Fibroblast of skin of back (primary cell): Measurements from ENCODE around the gene ADK.
"Not testable (repeated sequence)": the region's sequence is repeated elsewhere in the genome, so short reads cannot be mapped to it uniquely, and the experiment has no call there.

Experiments
- DNase-seq: peaks from one replicate; pipeline ENCODE4 v3.0.0-alpha.2; 2013

The ADK gene

DNA sequence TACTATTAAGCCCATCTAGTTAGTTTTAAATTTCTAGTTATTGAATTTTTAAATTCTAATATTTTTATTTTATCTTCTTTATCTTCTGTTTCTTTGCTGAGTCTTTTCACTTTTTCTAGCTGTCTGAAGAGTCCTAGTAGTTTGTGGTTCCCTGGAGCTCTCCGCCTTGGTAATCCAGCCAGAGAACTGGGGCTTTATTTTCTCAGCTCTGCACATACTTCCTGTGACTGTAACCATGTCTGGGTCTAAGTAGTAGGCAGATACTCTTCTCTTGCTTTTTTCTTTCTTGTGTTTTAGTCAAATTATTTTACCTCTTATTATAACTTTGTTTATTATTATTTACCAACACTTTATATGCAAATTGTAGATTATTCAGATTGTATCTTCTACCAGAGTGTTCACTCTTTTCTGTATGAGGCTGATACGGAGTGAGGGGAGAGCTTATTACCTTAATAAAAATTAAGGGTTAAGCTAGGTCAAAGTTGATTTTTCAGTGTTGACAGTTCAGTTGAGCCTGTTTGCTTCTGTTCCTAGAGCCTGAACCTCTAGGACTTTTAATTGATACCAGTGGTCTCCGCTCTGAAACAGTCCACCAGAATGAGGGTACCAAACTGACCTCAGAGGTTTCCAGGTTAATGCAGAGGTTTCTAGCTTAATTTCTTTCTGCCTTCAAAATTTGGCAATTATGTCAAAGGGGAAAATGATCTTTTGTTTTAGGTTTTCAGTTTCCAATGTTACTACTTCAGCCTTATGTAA, 155.4 kb downstream of the ADK start:
- DNase-seq: peak; percentile 42

DNA sequence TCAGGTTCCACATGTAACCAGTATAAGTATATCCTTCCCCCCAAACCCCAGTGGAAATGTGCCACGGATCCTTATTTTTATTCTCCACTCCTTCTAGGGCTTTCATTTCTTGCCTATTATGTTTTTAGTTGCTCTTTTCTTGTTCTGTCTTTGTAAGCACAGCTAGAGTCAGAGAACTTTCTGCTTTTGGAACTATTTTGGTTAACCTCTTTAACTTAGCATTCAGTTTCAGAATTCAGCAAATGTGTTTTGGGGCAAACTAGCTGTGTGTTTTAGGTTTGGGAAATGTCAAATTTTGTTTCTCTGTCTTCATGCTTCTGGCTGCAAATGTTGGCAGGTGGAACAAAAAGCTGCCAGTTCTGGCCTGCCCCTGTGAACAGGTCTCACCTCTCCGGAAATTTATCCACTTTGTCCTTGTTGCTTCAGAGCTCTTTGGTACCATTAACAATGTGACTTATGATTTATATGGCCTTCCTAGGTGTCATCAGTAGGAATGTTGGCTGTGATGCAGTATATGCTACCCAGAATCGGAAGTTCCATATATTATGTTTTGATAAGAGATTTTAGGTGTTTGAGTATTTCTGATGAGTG, 156.1 kb downstream of the ADK start:
- DNase-seq: no peak

DNA sequence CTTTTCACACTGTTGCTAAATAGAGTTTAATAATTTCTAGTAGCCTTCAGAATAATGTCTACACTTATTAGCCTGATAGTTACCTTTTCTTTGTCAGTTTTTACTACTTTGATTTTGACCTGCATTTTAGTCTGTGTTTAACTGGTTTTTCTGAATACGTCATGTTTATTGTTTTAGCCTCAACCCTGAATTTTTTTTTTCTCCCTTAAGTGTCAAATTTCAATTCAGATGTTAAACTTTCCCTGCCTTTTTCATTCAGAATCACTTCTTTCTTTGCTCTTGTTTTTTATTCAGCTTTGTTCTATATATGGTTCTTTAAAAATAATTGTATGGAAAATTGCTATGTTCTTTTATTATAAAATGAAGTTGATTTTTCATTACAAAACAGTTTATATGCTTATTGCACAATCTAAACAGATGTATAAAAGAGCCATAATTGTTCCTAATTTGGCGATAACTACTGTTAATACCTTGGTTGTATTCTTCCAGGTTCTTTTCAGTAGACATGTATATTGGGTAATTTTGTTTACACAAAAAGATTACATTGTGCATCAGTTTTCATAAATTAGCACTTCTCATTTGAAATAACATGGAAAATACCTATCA, 159.7 kb downstream of the ADK start:
- DNase-seq: no peak

DNA sequence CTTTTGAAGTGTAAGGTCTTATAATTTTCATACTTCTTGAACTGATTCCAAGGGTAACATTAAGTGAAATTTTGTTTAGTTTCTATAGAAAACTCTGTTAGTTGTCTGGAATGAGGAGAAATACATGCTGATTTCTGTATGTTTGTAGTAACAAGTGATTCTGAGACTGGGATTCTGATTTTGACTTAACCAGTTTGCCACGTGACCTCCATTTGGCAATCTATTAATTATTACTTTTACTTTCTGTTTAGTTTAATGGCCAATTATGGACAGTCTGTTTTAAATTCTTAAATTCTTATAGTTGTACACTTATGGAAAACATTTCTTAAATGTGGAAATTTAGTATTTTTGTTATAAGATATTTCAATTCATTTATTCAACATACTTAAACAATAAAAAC, 163.1 kb downstream of the ADK start:
- DNase-seq: no peak

GRCh38 chr10:74320026-74320425, 169.0 kb downstream of the ADK start:
- DNase-seq: no peak

DNA sequence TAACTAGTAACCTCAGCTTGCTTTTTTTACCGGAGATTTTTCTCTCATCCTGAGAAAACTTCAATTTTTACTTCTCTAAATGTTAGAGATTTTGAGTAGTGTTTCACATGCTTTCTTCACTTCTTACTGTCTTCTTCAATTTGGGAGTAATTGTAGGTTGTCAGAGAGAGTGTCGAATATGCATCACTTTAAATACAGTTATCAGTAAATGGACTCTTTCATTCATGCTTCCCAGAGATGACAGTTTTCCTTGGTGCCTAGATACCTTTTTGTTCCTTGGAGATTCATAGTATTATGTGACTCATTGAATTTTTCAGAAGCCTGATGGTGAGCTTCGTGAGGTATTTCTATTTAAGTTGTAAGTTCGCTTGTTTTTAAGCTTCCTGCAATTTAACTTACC, 169.7 kb downstream of the ADK start:
- DNase-seq: no peak

GRCh38 chr10:74322141-74322540, 171.1 kb downstream of the ADK start:
- no peak for DNase-seq

- no peak for DNase-seq
Measured at GRCh38 chr10:74322565-74322964, 171.5 kb downstream of the ADK start.

GRCh38 chr10:74328388-74328787, 177.4 kb downstream of the ADK start:
- no peak for DNase-seq

- DNase-seq: peak; percentile 90
Measured at GRCh38 chr10:74329873-74330272, 178.9 kb downstream of the ADK start.

GRCh38 chr10:74330646-74331045, 179.6 kb downstream of the ADK start:
- peak; percentile 58 for DNase-seq

- peak; percentile 21 for DNase-seq
Measured at GRCh38 chr10:74332398-74332797, 181.4 kb downstream of the ADK start.

DNA sequence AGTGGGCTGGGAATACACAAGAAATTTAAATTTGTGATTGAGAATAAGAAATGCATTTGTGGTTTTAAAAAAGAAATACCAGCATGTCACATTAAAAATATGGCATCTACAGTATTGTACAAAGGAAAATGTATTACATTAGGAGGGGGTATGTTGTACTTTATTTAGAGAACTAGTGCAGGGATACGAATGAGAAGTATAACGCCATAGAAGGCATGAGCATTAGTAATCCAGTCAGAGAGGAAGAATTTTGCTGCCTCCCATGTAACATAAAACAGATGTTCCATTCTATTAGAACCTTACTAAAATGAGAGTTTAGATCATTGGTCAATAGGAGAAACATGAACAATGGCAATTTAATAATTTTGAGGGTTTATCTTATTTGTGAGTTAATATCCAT, 182.2 kb downstream of the ADK start:
- DNase-seq: peak; percentile 94

GRCh38 chr10:74334221-74334620, 183.2 kb downstream of the ADK start:
- DNase-seq: no peak

GRCh38 chr10:74335501-74335900, 184.5 kb downstream of the ADK start:
- no peak for DNase-seq

DNA sequence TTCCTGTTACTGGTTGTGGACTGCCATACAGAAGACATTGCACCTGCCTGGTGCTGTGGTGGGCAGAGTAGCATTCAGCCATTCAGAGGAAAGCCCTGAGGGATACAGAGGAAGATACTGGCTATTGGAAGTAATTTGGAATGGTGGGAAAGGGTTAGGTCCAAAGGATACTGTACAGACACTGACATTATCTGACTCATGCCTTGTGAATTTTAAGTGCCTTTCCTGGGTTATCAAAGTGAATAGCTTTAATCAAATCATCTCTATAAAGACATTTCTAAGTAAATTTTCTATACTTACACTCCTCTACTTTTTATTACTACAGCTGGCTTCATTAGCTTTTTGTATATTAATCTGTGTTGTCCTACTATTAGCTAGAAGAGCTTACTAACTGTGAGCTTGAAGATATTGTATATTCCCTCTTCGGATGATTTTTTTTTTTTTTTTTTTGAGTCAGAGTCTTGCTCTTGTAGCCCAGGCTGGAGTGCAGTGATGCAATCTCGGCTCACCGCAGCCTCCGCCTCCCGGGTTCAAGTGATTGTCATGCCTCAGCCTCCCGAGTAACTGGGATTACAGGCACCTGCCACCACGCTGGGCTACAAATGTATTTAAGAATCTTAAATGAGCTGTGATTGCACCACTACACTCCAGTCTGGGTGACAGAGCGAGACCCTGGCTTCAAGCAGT, 186.5 kb downstream of the ADK start:
- DNase-seq: peak; percentile 59

- no peak for DNase-seq
Measured at GRCh38 chr10:74342991-74343390, 192.0 kb downstream of the ADK start.

- no peak for DNase-seq
Measured at GRCh38 chr10:74343804-74344203, 192.8 kb downstream of the ADK start.

DNA sequence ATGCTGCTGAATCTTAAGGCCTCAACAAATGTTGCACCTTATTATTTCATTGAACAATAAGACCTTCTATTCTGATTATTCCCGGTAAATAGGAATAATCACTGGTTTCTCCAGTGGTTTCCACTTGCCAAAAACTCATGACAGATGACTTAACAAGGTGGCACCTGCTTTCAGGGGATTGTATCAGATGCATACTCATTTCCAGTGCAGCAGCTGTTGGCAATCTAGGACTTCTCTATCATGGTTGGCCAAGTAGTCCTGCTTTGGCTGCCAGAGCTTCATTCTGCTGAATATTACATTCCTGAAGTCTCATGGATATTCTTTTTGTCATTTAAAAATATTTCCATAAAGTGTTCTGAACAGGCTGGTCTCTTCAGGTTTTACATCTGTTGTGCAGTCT, 193.3 kb downstream of the ADK start:
- no peak for DNase-seq

DNA sequence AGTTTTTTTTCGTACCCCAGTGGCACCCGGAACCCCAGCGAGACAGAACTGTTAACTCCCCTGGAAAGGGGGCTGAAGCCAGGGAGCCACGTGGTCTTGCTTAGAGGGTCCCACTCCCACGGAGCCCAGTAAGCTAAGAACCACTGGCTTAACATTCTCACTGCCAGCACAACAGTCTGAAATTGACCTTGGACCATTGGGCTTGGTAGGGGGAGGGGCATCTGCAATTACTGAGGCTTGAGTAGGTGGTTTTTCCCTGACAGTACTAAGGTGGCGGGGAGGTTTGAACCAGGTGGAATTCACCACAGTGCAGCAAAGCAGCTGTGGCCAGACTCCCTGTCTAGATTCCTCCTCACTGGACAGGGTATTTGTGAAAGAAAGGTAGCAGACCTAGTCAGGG, 196.5 kb downstream of the ADK start:
- no peak for DNase-seq

- DNase-seq: not testable (repeated sequence)
Measured at GRCh38 chr10:74353021-74353420, 202.0 kb downstream of the ADK start.

DNA sequence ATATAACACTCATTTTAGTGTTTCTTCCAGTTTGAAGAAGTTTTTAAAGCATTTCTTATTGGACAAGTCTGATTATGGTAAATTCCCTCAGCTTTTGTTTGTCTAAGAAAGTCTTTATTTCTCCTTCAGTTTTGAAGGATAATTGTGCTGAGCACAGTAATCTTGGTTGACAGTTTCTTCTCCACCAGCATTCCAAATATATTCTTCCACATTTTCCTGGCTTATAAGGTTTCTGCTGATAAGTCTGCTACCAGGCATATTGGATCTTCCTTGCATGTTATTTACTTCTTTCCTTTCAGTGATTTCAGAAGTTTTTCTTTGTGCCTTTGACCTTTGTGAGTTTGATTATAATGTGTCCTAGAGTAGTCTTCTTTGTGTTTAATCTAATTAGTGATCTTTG, 210.7 kb downstream of the ADK start:
- no peak for DNase-seq

- DNase-seq: peak; percentile 4
Measured at GRCh38 chr10:74363727-74364126, 212.7 kb downstream of the ADK start.

DNA sequence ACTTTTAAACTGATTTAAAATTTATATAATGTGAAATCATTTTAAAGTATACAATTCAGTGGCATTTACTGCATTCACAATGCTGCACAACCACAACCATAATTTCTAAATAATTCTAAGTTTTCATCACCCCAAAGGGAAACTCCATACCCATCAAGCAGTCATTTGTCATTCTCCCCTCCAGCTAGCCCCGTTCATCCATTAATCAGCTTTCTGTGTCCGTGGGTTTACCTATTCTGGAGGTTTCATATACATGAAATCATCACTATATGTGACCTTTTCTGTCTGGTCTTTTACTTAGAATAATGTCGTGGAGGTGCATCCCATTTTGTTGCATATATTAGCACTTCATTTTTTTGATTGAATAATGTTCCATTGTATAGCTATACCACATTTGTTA, 214.1 kb downstream of the ADK start:
- no peak for DNase-seq
